Heart right ventricle (tissue), 16 donors: Measurements from ENCODE around the gene ITGAX. TPM values are rescaled to one million over a fixed set of nuclear protein-coding genes. Genes with fewer than 3 reads are reported as not detected.

Experiments
- ATAC-seq, 8 donors: fragments of 200-7000 bp; cut with Tn5 transposase; one replicate each; pipeline ENCODE4 v1.9.1; 2020; ENCODE audit warnings: mild to moderate bottlenecking in 8 of 8, moderate library complexity in 8 of 8, moderate number of reproducible peaks in 1 of 8
- DNase-seq, 2 donors: peaks; one replicate each; pipeline ENCODE4 v3.0.0-alpha.2; 2020
- H3K27ac ChIP-seq, 10 donors: fragments of 200-600 bp; sonication (generic) in 2 of 10; one replicate each; pipeline versions ENCODE4 v1.5.0 to v1.8.0; 2020 to 2022; ENCODE audit warnings: mild to moderate bottlenecking in 3 of 10
- H3K27me3 ChIP-seq, 7 donors: fragments of 200-600 bp; one replicate each; pipeline ENCODE4 v1.8.0; 2021 to 2022; ENCODE audit warnings: mild to moderate bottlenecking in 2 of 7
- H3K36me3 ChIP-seq, 9 donors: fragments of 200-600 bp; sonication (generic) in 1 of 9; one replicate each; pipeline versions ENCODE4 v1.5.0 to v1.8.0; 2020 to 2022; ENCODE audit warnings: mild to moderate bottlenecking in 2 of 9
- H3K4me1 ChIP-seq, 9 donors: fragments of 200-600 bp; sonication (generic) in 1 of 9; one replicate each; pipeline versions ENCODE4 v1.5.0 to v1.8.0; 2020 to 2022; ENCODE audit warnings: mild to moderate bottlenecking in 4 of 9
- H3K4me3 ChIP-seq, 10 donors: fragments of 200-600 bp; sonication (generic) in 2 of 10; one replicate each; pipeline versions ENCODE4 v1.5.0 to v1.8.0; 2020 to 2022; ENCODE audit warnings: mild to moderate bottlenecking in 7 of 10, moderate library complexity in 2 of 10
- H3K9me3 ChIP-seq, 11 donors: fragments of 200-600 bp in 10 of 11; sonication (generic) in 2 of 11; one replicate each; pipeline versions ENCODE4 v1.5.0 to v1.8.0; 2013 to 2022; ENCODE audit warnings: mild to moderate bottlenecking in 2 of 11, control low read depth in 1 of 11, moderate library complexity in 1 of 11
- CTCF ChIP-seq, 9 donors: fragments of 200-600 bp; sonication (generic) in 2 of 9; IDR thresholded peaks; one replicate each; pipeline versions ENCODE4 v1.5.0 to v1.8.0; 2021 to 2022; ENCODE audit warnings: antibody characterized with exemption in 9 of 9, mild to moderate bottlenecking in 5 of 9, moderate library complexity in 1 of 9
- WGBS, 2 donors: extraction: QIAGEN DNeasy Blood & Tissue Kit; methylation state at CpG; one replicate each; pipeline ENCODE4 v1.1.7; 2013; ENCODE audit warnings: inconsistent platforms in 1 of 2; 5-methylcytosine and 5-hydroxymethylcytosine counted together
- intact Hi-C, 10 donors: fragments of 100-400 bp; cut with DNase I; formaldehyde crosslinking; loops; one replicate each; pipeline versions ENCODE4 v1.11.1 to v1.14.2; 2022
- polyA plus RNA-seq, 2 donors: library from polyadenylated mRNA; stranded (reverse); fragments of 200-250 nt; gene quantifications; one replicate each; pipeline ENCODE4 v1.2.3, GENCODE V29; 2013
- total RNA-seq, 10 donors: library from RNA; stranded (reverse); fragmentation: NEBNext Ultra II Directional in 3 of 10; extraction: Animal tissue kit (Norgen Biotek cat#: 25700) in 3 of 10; gene quantifications; one replicate each; pipeline versions ENCODE4 v1.2.1 to v1.2.4, GENCODE V29; 2021 to 2023
- donor health status: Arrhythmogenic right ventricular cardiomyopathy.
- donor health status: ischemic (EF 13 %, LVEDD 7.1; RV severe dilation, severe dysfunction).
- donor health status: healthy with polysubstance abuse.
- donor health status: DM: no; HTN: yes; CAD: no.
- donor health status: DM: no; HTN: no; CAD: no.
- donor health status: ischemic (EF 25% LVEDD 6.9; RV normal size, moderate dysfunction).
- donor health status: ischemic (EF 25% LVEDD 5.7; RV mildly dilated, moderate dysfunction).
- donor health status: healthy.
- donor health status: DM: yes; HTN: yes; CAD: no.
- donor health status: Ischemic cardiomyopathy.
- donor health status: ischemic (EF 35%, LVEDD 5.7; RV mildly dilated, moderate dysfunction).
- donor health status: nonischemic (EF 11% LVEDD 7.7; RV severe dilation, severe dysfunction).
- donor health status: DM: yes; HTN: yes; CAD: no.
- donor health status: PGD.
- donor health status: ischemic (EF 29% LVEDD 5.4; RV normal size, mild dysfunction).
- donor health status: nonischemic (EF 23%, LVEDD 6.1; RV moderate dilation, normal function).

ITGAX gene
- total and polyA plus RNA-seq, 12 donors, result 0.79 to 18.5 (median 1.9) TPM

GRCh38 chr16:31373235-31373634 lies 18.3 kb downstream of the ITGAX start:
- H3K27ac ChIP-seq, result no peak overlapping the region
- H3K9me3 ChIP-seq, result peaks cover 0 to 13% (median 0%) of the 10 kb centered on the region in 11 donors
- H3K27me3 ChIP-seq, result peaks cover 0 to 7% (median 0%) of the 10 kb centered on the region in 7 donors
- H3K36me3 ChIP-seq, result peaks cover 0 to 37% (median 0%) of the 10 kb centered on the region in 9 donors
- no peak overlapping the region for H3K4me3 ChIP-seq
- ATAC-seq (no peak), DNase-seq (no peak)
- 79 to 84% methylated on average over 14 of the region's 14 CpGs for WGBS, 2 donors
- TF ChIP-seq CTCF (IDR thresholded peaks at IDR 0.05), result no peak
- intact Hi-C loops, result no loop called here
- H3K4me1 ChIP-seq, result peaks cover 0 to 1% (median 0%) of the 10 kb centered on the region in 9 donors

DNA sequence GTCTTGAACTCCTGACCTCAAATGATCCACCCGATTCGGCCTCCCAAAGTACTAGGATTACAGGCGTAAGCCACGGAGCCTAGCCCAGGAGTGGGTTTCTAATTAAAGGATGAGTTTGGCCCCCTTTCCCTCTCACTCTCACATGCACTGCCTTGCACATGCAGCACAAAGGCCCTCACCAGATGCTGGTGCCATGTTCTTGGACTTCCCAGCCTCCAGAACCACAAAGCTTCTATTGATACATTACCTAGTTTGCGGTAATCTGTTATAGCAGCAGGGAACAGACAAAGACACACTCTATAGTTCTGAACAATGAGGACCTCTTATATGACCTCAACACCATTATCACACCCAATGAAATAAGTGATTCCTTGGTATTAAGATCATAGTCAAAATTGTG lies 20.3 kb downstream of the ITGAX start:
- ATAC-seq, result no peak
- no peak for TF ChIP-seq CTCF (IDR thresholded peaks at IDR 0.05)
- 90 to 91% methylated on average over 5 of the region's 5 CpGs for WGBS, 2 donors
- H3K27me3 ChIP-seq, result peaks cover 0 to 17% (median 0%) of the 10 kb centered on the region in 7 donors
- intact Hi-C loops, result no loop called here
- H3K4me1 ChIP-seq, result no peaks in the 10 kb centered on the region
- no peak overlapping the region for H3K27ac ChIP-seq
- no peak for DNase-seq
- H3K9me3 ChIP-seq, result peaks cover 0 to 13% (median 0%) of the 10 kb centered on the region in 11 donors
- H3K36me3 ChIP-seq, result peaks cover 0 to 54% (median 0%) of the 10 kb centered on the region in 9 donors
- H3K4me3 ChIP-seq, result no peak overlapping the region

GRCh38 chr16:31376705-31377104 lies 21.7 kb downstream of the ITGAX start:
- Histone ChIP-seq H3K27me3 (peaks cover 0 to 16% (median 0%) of the 10 kb centered on the region in 7 donors), H3K4me3 (no peak overlapping the region), H3K36me3 (peaks cover 0 to 57% (median 0%) of the 10 kb centered on the region in 9 donors), H3K4me1 (no peaks in the 10 kb centered on the region), H3K27ac (no peak overlapping the region), H3K9me3 (peaks cover 0 to 13% (median 0%) of the 10 kb centered on the region in 11 donors)
- no peak for ATAC-seq
- 84 to 87% methylated on average over 8 of the region's 8 CpGs for WGBS, 2 donors
- no peak for TF ChIP-seq CTCF (IDR thresholded peaks at IDR 0.05)
- intact Hi-C loops, result no loop called here
- DNase-seq, result no peak

GRCh38 chr16:31377210-31377903 lies 22.4 kb downstream of the ITGAX start:
- intact Hi-C loops, result no loop called here
- H3K36me3 ChIP-seq, result peaks cover 0 to 52% (median 0%) of the 10 kb centered on the region in 9 donors
- ATAC-seq (no peak), DNase-seq (no peak)
- H3K9me3 ChIP-seq, result peaks cover 0 to 13% (median 0%) of the 10 kb centered on the region in 11 donors
- H3K27me3 ChIP-seq, result peaks cover 0 to 14% (median 0%) of the 10 kb centered on the region in 7 donors
- no peak overlapping the region for H3K4me3 ChIP-seq
- no peak overlapping the region for H3K27ac ChIP-seq
- TF ChIP-seq CTCF (IDR thresholded peaks at IDR 0.05), result no peak
- H3K4me1 ChIP-seq, result peaks cover 0 to under 1% (median 0%) of the 10 kb centered on the region in 9 donors
- 71 to 79% methylated on average over 7 of the region's 7 CpGs for WGBS, 2 donors
